A673 (cell line): ENCODE data around the gene ZNF607.

Experiments used
- CTCF ChIP-seq: fragments of 300-800, 200-600 bp; sonication (generic); conservative IDR thresholded peaks from 2 replicates; pipeline ENCODE4 v1.5.1; 2017; ENCODE audit warnings: low read depth, mild to moderate bottlenecking, antibody characterized with exemption, low read length, moderate library complexity, mixed read lengths
- EZH2 ChIP-seq: fragments of 200-600 bp; sonication (generic); IDR thresholded peaks from 2 replicates; pipeline ENCODE4 v1.6.1; 2017; ENCODE audit warnings: borderline replicate concordance, low read depth, mild to moderate bottlenecking, mixed read lengths, antibody characterized with exemption, low read length; ENCODE audit not compliant: poor library complexity, severe bottlenecking

- TF ChIP-seq CTCF = no peak
- no peak for TF ChIP-seq EZH2
These were observed 20.5 kb downstream of the ZNF607 start for GRCh38 chr19:37699057-37699456.
